ENCODE data around the gene TMCO2. TPM values are rescaled to one million over a fixed set of nuclear protein-coding genes. Genes with fewer than 3 reads are reported as not detected.

Gene TMCO2
- total RNA-seq, 2 experiments from 2014 or later, result not detected

DNA sequence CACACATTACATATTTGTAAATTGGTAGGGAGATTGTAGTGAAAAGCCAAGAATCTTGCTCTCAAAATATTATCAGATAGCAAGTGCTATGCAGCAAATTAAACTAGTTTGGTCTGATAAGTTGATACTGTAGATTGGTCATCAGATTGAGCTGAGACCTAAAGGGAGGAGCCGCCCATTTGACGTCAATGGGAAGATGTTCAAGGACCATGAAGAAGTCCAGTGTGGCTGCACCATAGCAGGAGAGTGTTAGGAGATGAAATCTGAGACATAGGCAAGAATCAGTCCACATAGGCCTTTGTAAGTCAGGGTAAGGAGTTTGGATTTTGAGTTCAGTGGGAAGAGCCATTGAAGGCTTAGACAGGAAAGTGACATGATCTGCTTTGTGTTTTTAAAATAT, 26.6 kb downstream of the TMCO2 start:
- no peaks in the 10 kb centered on the region for H3K27me3 Mint-ChIP-seq
- POLR2A ChIA-PET, result no interaction called here

DNA sequence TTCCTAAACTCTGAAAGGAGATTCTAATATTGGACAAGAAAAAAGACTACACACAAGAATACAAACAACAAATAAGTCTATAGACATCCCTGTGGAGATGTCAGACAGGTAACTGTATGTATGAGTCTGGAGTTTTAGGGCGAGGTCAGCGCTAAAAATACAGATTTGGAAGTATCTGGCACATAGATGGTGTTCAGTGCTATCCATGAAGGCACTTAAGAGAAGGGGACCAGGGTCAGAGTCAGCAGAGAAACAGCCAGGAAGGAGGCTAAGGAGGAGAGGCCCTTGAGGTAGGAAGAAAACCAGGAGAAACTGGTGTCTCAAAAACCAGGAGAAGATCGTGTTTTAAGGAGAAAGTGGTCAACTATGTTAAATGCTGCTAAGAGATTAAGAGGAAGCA, 28.4 kb downstream of the TMCO2 start:
- Mint-ChIP-seq H3K27me3 (no peaks in the 10 kb centered on the region), H3K36me3 (ENCODE audit: low read depth) (peaks cover 41% of the 10 kb centered on the region), H3K4me1 (ENCODE audit: low read depth) (peaks cover 7% of the 10 kb centered on the region), H3K9me3 (no peaks in the 10 kb centered on the region), H3K4me3 (no peak overlapping the region), H3K27ac (peak overlapping the region; percentile 6)
- intact Hi-C loops (cut with micrococcal nuclease), result no loop called here
- DNase-seq (no peak), ATAC-seq (no peak)
- TF ChIP-seq CTCF (IDR thresholded peaks at IDR 0.05), result no peak
- ChIA-PET CTCF (interaction anchor here (0.9 to 1.0 kb wide), 2 partner anchors 9 to 132 kb away, joined by 3 to 4 read pairs; no protein-coding TSS in a partner anchor), POLR2A (no interaction called here)

More for the DNA sequence above, 26.6 kb downstream of the TMCO2 start:
- CTCF ChIA-PET, result interaction anchor here (0.9 to 1.7 kb wide), 4 partner anchors 18 to 130 kb away, joined by 3 to 6 read pairs (median 4); no protein-coding TSS in a partner anchor
- no peaks in the 10 kb centered on the region for H3K9me3 Mint-ChIP-seq
- peaks cover 20% of the 10 kb centered on the region for H3K4me1 Mint-ChIP-seq (ENCODE audit: low read depth)
- H3K27ac Mint-ChIP-seq, result no peak overlapping the region
- H3K36me3 Mint-ChIP-seq (ENCODE audit: low read depth), result peaks cover 47% of the 10 kb centered on the region
- TF ChIP-seq CTCF (IDR thresholded peaks at IDR 0.05), result no peak
- no peak for ATAC-seq
- intact Hi-C loops (cut with micrococcal nuclease), result no loop called here
- no peak for DNase-seq
- no peak overlapping the region for H3K4me3 Mint-ChIP-seq

DNA sequence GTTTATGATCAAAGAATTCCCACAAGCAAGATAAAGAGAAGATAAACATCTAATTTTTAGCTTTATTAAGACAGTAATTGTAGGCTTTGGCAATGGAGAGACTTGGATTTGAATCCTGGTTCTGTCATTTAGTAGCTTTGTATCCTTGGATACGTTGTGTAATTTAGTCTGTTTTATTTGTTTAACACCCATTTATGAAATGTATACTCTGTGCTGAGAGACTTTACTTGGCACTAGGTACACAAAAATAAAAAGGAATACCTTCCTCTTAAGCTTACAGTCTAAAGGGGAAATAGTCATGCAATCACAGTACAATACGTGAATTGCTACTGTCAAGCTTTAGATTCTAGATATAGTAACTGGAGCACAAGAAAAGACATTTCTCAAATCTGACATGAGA, 34.1 kb downstream of the TMCO2 start:
- Mint-ChIP-seq H3K4me1 (ENCODE audit: low read depth) (no peaks in the 10 kb centered on the region), H3K4me3 (no peak overlapping the region), H3K9me3 (no peaks in the 10 kb centered on the region), H3K27me3 (no peaks in the 10 kb centered on the region), H3K36me3 (ENCODE audit: low read depth) (peaks cover 27% of the 10 kb centered on the region), H3K27ac (no peak overlapping the region)
- no peak for ATAC-seq
- no peak for TF ChIP-seq CTCF (IDR thresholded peaks at IDR 0.05)
- ChIA-PET CTCF (interaction anchor here (0.7 to 2.4 kb wide), 8 partner anchors 8 to 138 kb away, joined by 3 to 18 read pairs (median 8); no protein-coding TSS in a partner anchor), POLR2A (interaction anchor here (1.1 kb wide), 1 partner anchor 42 kb away, joined by 3 read pairs; no protein-coding TSS in a partner anchor)
- intact Hi-C loops (cut with micrococcal nuclease), result no loop called here
- DNase-seq, result no peak

GRCh38 chr1:40291293-40291692, 43.6 kb downstream of the TMCO2 start:
- CTCF ChIA-PET, result interaction anchor here (1.1 to 2.8 kb wide), 7 partner anchors 10 to 213 kb away, joined by 3 to 14 read pairs (median 5); no protein-coding TSS in a partner anchor
- intact Hi-C loops (cut with micrococcal nuclease), result no loop called here
- Mint-ChIP-seq H3K27me3 (no peaks in the 10 kb centered on the region), H3K36me3 (ENCODE audit: low read depth) (peaks cover 38% of the 10 kb centered on the region), H3K9me3 (no peaks in the 10 kb centered on the region), H3K4me1 (ENCODE audit: low read depth) (peaks cover 7% of the 10 kb centered on the region), H3K4me3 (no peak overlapping the region), H3K27ac (peak overlapping the region; percentile 68)
- DNase-seq (no peak), ATAC-seq (no peak)
- POLR2A ChIA-PET, result interaction anchor here (0.9 to 1.6 kb wide), 2 partner anchors 9 to 114 kb away, joined by 3 to 5 read pairs; no protein-coding TSS in a partner anchor
- no peak for TF ChIP-seq CTCF (IDR thresholded peaks at IDR 0.05)

DNA sequence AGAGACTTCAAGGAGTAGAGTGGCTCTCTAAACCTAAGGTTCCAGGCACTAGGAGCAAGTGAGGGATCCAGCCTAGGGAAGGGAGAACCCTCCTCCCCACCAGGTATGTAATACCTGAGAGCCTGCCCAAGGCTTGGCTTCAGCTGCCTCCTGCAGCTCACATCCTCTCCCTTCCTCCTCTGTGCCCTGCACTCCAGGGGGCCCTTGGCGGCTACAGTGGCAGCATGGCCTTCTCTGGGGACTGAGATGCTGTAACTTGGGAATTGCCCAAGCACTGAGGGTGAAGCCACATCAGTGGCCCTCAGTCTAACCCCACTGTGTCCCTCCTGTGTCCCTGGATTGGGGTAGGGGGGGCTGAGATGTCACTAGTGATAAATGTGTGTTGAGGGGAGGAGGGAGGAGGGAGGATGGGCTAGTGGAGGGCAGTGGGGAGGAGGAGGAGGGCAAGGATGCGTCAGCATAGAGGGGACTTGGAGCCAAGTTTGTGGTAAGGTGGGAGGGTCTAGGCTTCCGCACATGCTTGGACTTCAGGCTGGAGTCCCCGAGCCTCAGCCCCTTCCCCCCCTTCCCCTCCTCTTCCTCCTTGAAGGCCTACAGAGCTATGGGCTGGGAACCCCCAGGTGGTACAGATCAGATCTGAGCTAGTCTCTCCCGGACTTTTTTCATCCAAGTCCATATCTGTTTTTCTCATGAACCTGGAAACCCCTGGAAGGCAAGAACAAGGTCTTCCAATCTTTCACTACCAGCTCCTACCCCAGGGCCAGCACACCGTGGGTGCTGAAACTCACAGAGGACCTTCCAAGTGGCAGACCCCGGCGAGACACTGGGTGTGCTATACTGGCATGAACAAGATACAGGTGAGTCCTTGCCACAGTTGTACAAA, 51.9 kb downstream of the TMCO2 start:
- no peaks in the 10 kb centered on the region for H3K36me3 Mint-ChIP-seq (ENCODE audit: low read depth)
- H3K4me1 Mint-ChIP-seq (ENCODE audit: low read depth), result no peaks in the 10 kb centered on the region
- no peaks in the 10 kb centered on the region for H3K27me3 Mint-ChIP-seq
- ChIA-PET POLR2A (interaction anchor here (1.3 kb wide), 1 partner anchor 8 kb away, joined by 5 read pairs; no protein-coding TSS in a partner anchor), CTCF (interaction anchor here (1.0 kb wide), 1 partner anchor 147 kb away, joined by 3 read pairs; no protein-coding TSS in a partner anchor)
- H3K27ac Mint-ChIP-seq, result no peak overlapping the region
- intact Hi-C loops (cut with micrococcal nuclease), result no loop called here
- ATAC-seq (no peak), DNase-seq (no peak)
- H3K9me3 Mint-ChIP-seq, result no peaks in the 10 kb centered on the region
- H3K4me3 Mint-ChIP-seq, result no peak overlapping the region
- TF ChIP-seq CTCF (IDR thresholded peaks at IDR 0.05), result no peak
